ENCODE results near the gene CRIP1. TPM values are rescaled to one million over a fixed set of nuclear protein-coding genes. Genes with fewer than 3 reads are reported as not detected.

The CRIP1 gene
- polyA plus RNA-seq, 1 experiment = 0.74 TPM

GRCh38 chr14:105526776-105527380 lies 40.2 kb downstream of the CRIP1 start:
- H3K27me3 ChIP-seq (ENCODE audit: control insufficient read depth, insufficient read depth, low read length) = peaks cover 3% of the 10 kb centered on the region
- no peak for DNase-seq (ENCODE audit: low read depth, low spot score)
- H3K27ac ChIP-seq (ENCODE audit: low read depth, low read length) = no peak overlapping the region
- TF ChIP-seq, protein P1, sequence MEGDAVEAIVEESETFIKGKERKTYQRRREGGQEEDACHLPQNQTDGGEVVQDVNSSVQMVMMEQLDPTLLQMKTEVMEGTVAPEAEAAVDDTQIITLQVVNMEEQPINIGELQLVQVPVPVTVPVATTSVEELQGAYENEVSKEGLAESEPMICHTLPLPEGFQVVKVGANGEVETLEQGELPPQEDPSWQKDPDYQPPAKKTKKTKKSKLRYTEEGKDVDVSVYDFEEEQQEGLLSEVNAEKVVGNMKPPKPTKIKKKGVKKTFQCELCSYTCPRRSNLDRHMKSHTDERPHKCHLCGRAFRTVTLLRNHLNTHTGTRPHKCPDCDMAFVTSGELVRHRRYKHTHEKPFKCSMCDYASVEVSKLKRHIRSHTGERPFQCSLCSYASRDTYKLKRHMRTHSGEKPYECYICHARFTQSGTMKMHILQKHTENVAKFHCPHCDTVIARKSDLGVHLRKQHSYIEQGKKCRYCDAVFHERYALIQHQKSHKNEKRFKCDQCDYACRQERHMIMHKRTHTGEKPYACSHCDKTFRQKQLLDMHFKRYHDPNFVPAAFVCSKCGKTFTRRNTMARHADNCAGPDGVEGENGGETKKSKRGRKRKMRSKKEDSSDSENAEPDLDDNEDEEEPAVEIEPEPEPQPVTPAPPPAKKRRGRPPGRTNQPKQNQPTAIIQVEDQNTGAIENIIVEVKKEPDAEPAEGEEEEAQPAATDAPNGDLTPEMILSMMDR (IDR thresholded peaks at IDR 0.05; ENCODE audit: low read depth, low read length) = no peak
- ChIA-PET CTCF (no interaction called here), POLR2A (no interaction called here)
- peaks cover 3% of the 10 kb centered on the region; the same call in 1 of the 2 replicates for H3K9me3 ChIP-seq (ENCODE audit: control insufficient read depth, insufficient read depth, low read length)
- peak overlapping the region; percentile 59 for H3K4me3 ChIP-seq (ENCODE audit: low read depth, low read length)

- ChIA-PET CTCF (interaction anchor here (1.7 to 2.1 kb wide), 2 partner anchors 11 to 47 kb away, joined by 6 to 13 read pairs; no protein-coding TSS in a partner anchor), POLR2A (no interaction called here)
- Histone ChIP-seq H3K9me3 (ENCODE audit: control insufficient read depth, insufficient read depth, low read length) (peaks cover 3% of the 10 kb centered on the region; the same call in 1 of the 2 replicates), H3K27me3 (ENCODE audit: control insufficient read depth, insufficient read depth, low read length) (peaks cover 3% of the 10 kb centered on the region), H3K27ac (ENCODE audit: low read depth, low read length) (no peak overlapping the region), H3K4me3 (ENCODE audit: low read depth, low read length) (peak overlapping the region; percentile 59)
- TF ChIP-seq, protein P1 (IDR thresholded peaks at IDR 0.05; ENCODE audit: low read depth, low read length) = no peak
- no peak for DNase-seq (ENCODE audit: low read depth, low spot score)
Observed at GRCh38 chr14:105527381-105527825, 40.7 kb downstream of the CRIP1 start.

- Histone ChIP-seq H3K9me3 (ENCODE audit: control insufficient read depth, insufficient read depth, low read length) (peaks cover 3% of the 10 kb centered on the region; the same call in 1 of the 2 replicates), H3K4me3 (ENCODE audit: low read depth, low read length) (peak overlapping the region; percentile 59), H3K27me3 (ENCODE audit: control insufficient read depth, insufficient read depth, low read length) (peaks cover 3% of the 10 kb centered on the region), H3K27ac (ENCODE audit: low read depth, low read length) (no peak overlapping the region)
- DNase-seq (ENCODE audit: low read depth, low spot score) = peak; percentile 8
- CTCF ChIA-PET = interaction anchor here (0.6 to 2.1 kb wide), 21 partner anchors 9 to 1154 kb away, joined by 3 to 13 read pairs (median 4); no protein-coding TSS in a partner anchor
- TF ChIP-seq, protein P1 (IDR thresholded peaks at IDR 0.05; ENCODE audit: low read depth, low read length) = peak; percentile 70
- POLR2A ChIA-PET = interaction anchor here (0.6 kb wide), 1 partner anchor 48 kb away, joined by 4 read pairs; no protein-coding TSS in a partner anchor
Observed at GRCh38 chr14:105527826-105528585, 41.3 kb downstream of the CRIP1 start.

DNA sequence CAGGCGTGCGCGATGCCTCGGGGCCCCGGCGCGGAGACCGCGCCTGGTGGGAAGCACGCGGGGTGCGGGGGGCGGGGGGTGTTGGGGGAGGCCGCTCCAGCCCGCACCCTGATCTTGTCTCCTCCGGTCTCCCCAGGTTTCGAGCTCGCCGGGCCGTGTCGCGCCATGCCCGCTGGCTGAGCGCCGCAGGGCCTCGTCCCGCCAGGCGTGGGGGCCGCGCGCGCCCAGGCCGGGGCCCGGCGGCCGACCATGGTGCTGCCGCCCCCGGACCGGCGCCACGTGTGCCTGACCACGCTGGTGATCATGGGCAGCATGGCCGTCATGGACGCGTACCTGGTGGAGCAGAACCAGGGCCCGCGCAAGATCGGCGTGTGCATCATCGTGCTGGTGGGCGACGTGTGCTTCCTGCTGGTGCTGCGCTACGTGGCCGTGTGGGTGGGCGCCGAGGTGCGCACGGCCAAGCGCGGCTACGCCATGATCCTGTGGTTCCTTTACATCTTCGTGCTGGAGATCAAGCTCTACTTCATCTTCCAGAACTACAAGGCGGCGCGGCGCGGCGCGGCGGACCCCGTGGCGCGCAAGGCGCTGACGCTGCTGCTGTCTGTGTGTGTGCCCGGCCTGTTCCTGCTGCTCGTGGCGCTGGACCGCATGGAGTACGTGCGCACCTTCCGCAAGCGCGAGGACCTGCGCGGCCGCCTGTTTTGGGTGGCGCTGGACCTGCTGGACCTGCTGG lies 42.1 kb downstream of the CRIP1 start:
- Histone ChIP-seq H3K9me3 (ENCODE audit: control insufficient read depth, insufficient read depth, low read length) (peaks cover 3% of the 10 kb centered on the region; the same call in 1 of the 2 replicates), H3K27me3 (ENCODE audit: control insufficient read depth, insufficient read depth, low read length) (peaks cover 9% of the 10 kb centered on the region), H3K4me3 (ENCODE audit: low read depth, low read length) (0 out of 2 replicates have a peak overlapping the region, but pooled peaks have one; percentile 17), H3K27ac (ENCODE audit: low read depth, low read length) (no peak overlapping the region)
- CTCF ChIA-PET = interaction anchor here (0.5 to 2.1 kb wide), 25 partner anchors 8 to 1153 kb away, joined by 3 to 13 read pairs (median 4); no protein-coding TSS in a partner anchor
- POLR2A ChIA-PET = interaction anchor here (0.6 kb wide), 1 partner anchor 48 kb away, joined by 4 read pairs; no protein-coding TSS in a partner anchor
- TF ChIP-seq, protein P1 (IDR thresholded peaks at IDR 0.05; ENCODE audit: low read depth, low read length) = no peak
- DNase-seq (ENCODE audit: low read depth, low spot score) = no peak
